Thymus (tissue), 11 donors: Measurements from ENCODE around the gene UBE4A. TPM values are rescaled to one million over a fixed set of nuclear protein-coding genes. Genes with fewer than 3 reads are reported as not detected.

Source experiments
- DNase-seq, 9 donors: peaks; one replicate each; pipeline ENCODE4 v3.0.0-alpha.2; 2013; ENCODE audit warnings: low spot score in 9 of 9, low read depth in 6 of 9, missing footprints in 1 of 9
- H3K27ac ChIP-seq, 2 donors: one replicate each; pipeline ENCODE4 v1.5.1; 2013; ENCODE audit warnings: control low read depth in 1 of 2, low read depth in 1 of 2, low read length in 1 of 2, mild to moderate bottlenecking in 1 of 2, moderate library complexity in 1 of 2
- H3K27me3 ChIP-seq, 2 donors: one replicate each; pipeline ENCODE4 v1.5.1; 2013; ENCODE audit warnings: low read length in 1 of 2; ENCODE audit not compliant: control insufficient read depth in 2 of 2, insufficient read depth in 1 of 2
- H3K36me3 ChIP-seq, 2 donors: one replicate each; pipeline ENCODE4 v1.5.1; 2013; ENCODE audit warnings: low read length in 1 of 2, mild to moderate bottlenecking in 1 of 2, moderate library complexity in 1 of 2; ENCODE audit not compliant: control insufficient read depth in 2 of 2, insufficient read depth in 2 of 2
- H3K4me1 ChIP-seq, 2 donors: one replicate each; pipeline ENCODE4 v1.5.1; 2013; ENCODE audit warnings: low read length in 2 of 2; ENCODE audit not compliant: control insufficient read depth in 2 of 2, insufficient read depth in 2 of 2
- H3K4me3 ChIP-seq, 2 donors: one replicate each; pipeline ENCODE4 v1.5.1; 2013; ENCODE audit warnings: low read length in 2 of 2, control low read depth in 1 of 2, mild to moderate bottlenecking in 1 of 2
- H3K9me3 ChIP-seq, 2 donors: one replicate each; pipeline ENCODE4 v1.5.1; 2013; ENCODE audit warnings: low read length in 1 of 2, mild to moderate bottlenecking in 1 of 2; ENCODE audit not compliant: control insufficient read depth in 2 of 2, insufficient read depth in 1 of 2
- WGBS: extraction: QIAGEN DNeasy Blood & Tissue Kit; methylation state at CpG from one replicate; pipeline ENCODE4 v1.1.7; 2013; 5-methylcytosine and 5-hydroxymethylcytosine counted together
- polyA plus RNA-seq: library from polyadenylated mRNA; stranded (reverse); fragments of 200-250 nt; gene quantifications from one replicate; pipeline ENCODE4 v1.2.3, GENCODE V29; 2013
- total RNA-seq: library from RNA; stranded (reverse); fragments of 120-200 nt; gene quantifications from one replicate; pipeline ENCODE4 v1.2.4, GENCODE V29; 2013
- donor health status: healthy.

UBE4A gene
- total and polyA plus RNA-seq, 2 donors = 22.2 to 40.6 TPM

DNA sequence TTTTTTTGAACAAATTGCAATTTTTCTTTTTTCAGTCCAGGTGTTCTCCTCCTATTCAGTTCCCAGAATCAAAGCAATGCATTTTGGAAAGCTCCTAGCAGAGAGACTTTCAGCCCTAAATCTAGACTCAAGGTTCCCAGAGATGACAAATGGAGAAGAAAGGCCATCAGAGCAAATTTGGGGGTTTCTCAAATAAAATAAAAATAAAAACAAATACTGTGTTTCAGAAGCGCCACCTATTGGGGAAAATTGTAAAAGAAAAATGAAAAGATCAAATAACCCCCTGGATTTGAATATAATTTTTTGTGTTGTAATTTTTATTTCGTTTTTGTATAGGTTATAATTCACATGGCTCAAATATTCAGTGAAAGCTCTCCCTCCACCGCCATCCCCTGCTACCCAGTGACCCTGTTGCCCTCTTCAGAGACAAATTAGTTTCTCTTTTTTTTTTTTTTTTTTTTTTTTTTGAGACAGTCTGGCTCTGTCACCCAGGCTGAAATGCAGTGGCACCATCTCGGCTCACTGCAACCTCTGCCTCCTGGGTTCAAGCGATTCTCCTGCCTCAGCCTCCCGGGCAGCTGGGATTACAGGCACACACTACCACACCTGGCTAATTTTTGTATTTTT, 6.2 kb upstream of the UBE4A start:
- no peak overlapping the region for H3K4me3 ChIP-seq
- peaks cover 2 to 6% of the 10 kb centered on the region in 2 donors for H3K4me1 ChIP-seq
- WGBS = 22% methylated on average over 6 of the region's 6 CpGs
- peak in 3 of 9 donors; percentile 30 to 84 (median 54) for DNase-seq
- H3K9me3 ChIP-seq = peaks cover 0 to 3% of the 10 kb centered on the region in 2 donors
- peak overlapping the region in 1 of 2 donors; percentile 61 for H3K27ac ChIP-seq
- H3K27me3 ChIP-seq = no peaks in the 10 kb centered on the region
- peaks cover 32 to 56% of the 10 kb centered on the region in 2 donors for H3K36me3 ChIP-seq

DNA sequence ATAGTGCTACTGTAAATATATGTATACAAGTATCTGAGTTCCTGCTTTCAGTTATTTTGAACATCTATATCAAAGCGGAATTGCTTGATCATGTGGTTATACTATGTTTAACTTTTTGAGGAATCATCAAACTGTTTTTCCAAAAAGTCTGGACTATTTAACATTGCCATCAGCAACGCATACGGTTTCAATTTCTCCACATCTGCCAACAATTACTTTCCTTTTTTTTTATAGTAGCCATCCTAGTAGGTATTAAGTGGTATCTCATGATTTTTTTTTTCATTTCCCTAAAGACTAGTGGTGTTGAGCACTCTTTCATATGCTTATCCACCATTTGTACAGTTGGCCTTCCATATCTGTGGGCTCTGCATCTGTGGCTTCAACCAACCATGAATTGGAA, 1.3 kb upstream of the UBE4A start:
- 81% methylated on average over 3 of the region's 3 CpGs for WGBS
- no peak overlapping the region for H3K27ac ChIP-seq
- DNase-seq = no peak

DNA sequence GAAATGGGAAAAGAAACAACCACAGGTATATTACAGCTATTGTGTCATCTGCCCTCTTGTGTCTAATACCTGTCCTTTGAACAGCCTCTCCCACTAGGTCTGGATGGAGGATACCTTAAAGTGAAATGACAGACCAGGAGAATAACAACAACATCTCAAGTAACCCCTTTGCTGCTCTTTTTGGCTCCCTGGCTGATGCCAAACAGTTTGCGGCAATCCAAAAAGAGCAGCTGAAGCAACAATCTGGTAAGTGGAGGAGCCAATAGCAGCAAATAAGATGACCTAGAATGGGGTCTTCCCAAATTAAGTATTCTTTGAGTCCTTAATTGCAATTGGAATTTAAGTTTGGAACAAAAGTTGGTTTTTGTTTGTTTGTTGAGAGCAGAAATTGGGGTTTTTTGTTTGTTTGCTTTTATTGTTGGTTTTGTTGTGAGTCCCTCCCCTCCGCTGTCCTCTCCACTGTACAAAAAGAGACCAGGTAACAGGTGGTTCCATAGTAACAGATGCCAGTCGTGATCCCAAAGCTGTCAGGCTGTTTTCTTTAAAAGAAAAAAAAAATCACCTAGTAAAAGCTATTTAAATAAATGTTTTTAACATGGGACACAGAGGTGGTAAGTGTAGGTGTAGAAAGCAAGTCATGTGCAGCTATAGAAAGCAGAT, 5.7 kb downstream of the UBE4A start:
- H3K27me3 ChIP-seq = no peaks in the 10 kb centered on the region
- WGBS = 96% methylated on average over 3 of the region's 3 CpGs
- no peak overlapping the region for H3K4me3 ChIP-seq
- no peak for DNase-seq
- H3K36me3 ChIP-seq = peaks cover 39 to 41% of the 10 kb centered on the region in 2 donors
- no peak overlapping the region for H3K27ac ChIP-seq
- no peaks in the 10 kb centered on the region for H3K9me3 ChIP-seq
- peaks cover 2 to 7% of the 10 kb centered on the region in 2 donors for H3K4me1 ChIP-seq

More for the DNA sequence above, 1.3 kb upstream of the UBE4A start:
- Histone ChIP-seq H3K4me3 (no peak overlapping the region), H3K36me3 (peaks cover 3 to 11% of the 10 kb centered on the region in 2 donors), H3K4me1 (peaks cover 9 to 13% of the 10 kb centered on the region in 2 donors), H3K9me3 (peaks cover 0 to 3% of the 10 kb centered on the region in 2 donors), H3K27me3 (no peaks in the 10 kb centered on the region)

DNA sequence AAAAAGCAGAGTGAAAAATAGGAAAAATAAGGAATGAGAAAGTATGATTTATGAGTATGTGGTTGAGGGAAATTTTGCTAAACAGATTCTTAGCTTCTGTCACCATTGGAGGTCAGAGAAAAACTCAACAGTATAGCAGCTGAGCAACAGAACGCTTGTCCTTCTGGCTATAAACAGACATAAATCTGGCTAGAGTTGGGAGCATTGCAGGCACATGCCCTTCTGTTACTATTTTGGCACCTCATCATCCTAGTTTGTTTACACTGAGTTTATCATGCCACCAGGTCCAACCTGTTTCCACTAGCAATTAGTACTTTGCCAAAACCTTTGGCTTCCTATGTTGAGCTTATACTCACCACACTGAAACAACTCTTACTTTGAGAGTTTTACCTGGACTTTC, 6.9 kb downstream of the UBE4A start:
- Histone ChIP-seq H3K36me3 (peaks cover 48 to 50% of the 10 kb centered on the region in 2 donors), H3K4me1 (no peaks in the 10 kb centered on the region), H3K4me3 (no peak overlapping the region), H3K27ac (no peak overlapping the region), H3K9me3 (no peaks in the 10 kb centered on the region), H3K27me3 (no peaks in the 10 kb centered on the region)
- no peak for DNase-seq
- WGBS = 100% methylated on average over 1 of the region's 1 CpG

DNA sequence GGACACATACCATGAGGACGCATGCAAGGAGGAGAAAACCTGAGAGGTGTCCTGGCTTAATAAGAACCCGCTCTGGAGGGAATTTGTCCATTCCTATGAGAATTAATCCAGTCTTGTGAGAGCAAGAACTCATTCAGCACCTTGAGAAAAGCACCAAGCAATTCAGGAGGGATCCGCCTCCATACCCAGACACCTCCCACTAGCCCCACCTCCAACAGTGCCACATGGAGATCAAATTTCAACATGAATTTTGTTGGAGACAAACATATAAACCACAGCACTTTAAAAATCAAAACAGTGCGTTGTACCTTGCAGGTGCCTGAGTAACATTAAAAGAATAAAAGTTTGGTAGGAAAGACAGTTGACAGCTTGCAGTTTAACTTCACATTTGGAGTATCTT, 11.4 kb downstream of the UBE4A start:
- 97% methylated on average over 4 of the region's 4 CpGs for WGBS
- H3K36me3 ChIP-seq = peaks cover 67 to 81% of the 10 kb centered on the region in 2 donors
- no peak overlapping the region for H3K27ac ChIP-seq
- no peak overlapping the region for H3K4me3 ChIP-seq
- no peaks in the 10 kb centered on the region for H3K27me3 ChIP-seq
- no peaks in the 10 kb centered on the region for H3K9me3 ChIP-seq
- DNase-seq = no peak
- H3K4me1 ChIP-seq = no peaks in the 10 kb centered on the region

DNA sequence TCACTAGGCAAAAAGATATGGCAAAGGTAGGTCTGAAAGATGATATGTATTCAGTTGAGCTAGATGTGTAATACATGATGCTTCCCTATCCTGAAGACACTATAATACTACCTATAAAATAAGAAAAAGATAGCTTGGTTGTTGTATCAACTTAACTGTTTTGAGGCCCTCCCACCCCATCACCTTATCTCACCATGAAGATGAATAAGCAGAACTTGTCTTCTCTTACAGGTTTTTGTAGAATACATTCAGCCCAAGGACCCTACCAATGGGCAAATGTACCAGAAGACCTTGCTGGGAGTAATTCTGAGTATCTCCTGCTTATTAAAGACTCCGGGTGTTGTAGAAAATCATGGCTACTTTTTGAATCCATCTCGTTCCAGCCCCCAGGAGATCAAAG, 13.9 kb downstream of the UBE4A start:
- H3K36me3 ChIP-seq = peaks cover 72 to 94% of the 10 kb centered on the region in 2 donors
- 97% methylated on average over 2 of the region's 2 CpGs for WGBS
- H3K9me3 ChIP-seq = no peaks in the 10 kb centered on the region
- H3K27me3 ChIP-seq = no peaks in the 10 kb centered on the region
- no peaks in the 10 kb centered on the region for H3K4me1 ChIP-seq
- no peak overlapping the region for H3K4me3 ChIP-seq
- DNase-seq = no peak
- no peak overlapping the region for H3K27ac ChIP-seq

DNA sequence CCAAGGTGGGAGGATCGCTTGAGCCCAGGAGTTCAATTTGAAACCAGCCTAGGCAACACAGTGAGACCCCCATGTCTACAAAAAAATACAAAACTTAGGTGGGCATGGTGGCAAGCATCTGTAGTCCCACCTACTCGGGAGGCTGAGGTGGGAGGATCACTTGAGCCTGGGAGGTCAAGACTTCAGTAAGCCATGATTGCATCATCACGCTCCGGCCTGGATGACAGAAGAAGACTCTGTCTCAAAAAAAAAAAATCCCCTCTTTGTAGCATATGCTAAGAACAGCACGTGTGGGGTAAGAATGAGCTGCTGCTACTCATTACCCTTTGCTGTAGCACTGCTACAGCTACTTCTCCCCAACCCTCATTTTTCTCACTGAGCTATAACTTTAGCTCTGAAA, 14.5 kb downstream of the UBE4A start:
- WGBS = 99% methylated on average over 5 of the region's 5 CpGs
- Histone ChIP-seq H3K27ac (no peak overlapping the region), H3K27me3 (no peaks in the 10 kb centered on the region), H3K36me3 (peaks cover 66 to 94% of the 10 kb centered on the region in 2 donors), H3K4me1 (no peaks in the 10 kb centered on the region), H3K9me3 (no peaks in the 10 kb centered on the region), H3K4me3 (no peak overlapping the region)
- DNase-seq = no peak

DNA sequence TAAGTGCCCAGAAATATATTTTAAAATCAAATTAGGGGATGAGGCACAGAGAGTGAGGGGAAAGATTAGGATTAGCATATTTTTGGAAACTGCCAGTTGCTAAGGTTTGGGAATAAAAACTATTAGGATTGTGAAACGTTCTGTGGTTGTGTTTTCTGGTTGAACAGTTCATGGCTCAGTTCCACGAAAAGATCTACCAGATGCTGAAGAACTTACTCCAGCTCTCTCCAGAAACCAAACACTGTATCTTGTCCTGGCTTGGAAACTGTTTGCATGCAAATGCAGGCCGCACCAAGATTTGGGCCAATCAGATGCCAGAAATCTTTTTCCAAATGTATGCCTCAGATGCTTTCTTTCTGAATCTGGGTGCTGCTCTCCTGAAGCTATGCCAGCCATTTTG, 15.3 kb downstream of the UBE4A start:
- 95% methylated on average over 3 of the region's 3 CpGs for WGBS
- Histone ChIP-seq H3K4me3 (no peak overlapping the region), H3K4me1 (no peaks in the 10 kb centered on the region), H3K9me3 (no peaks in the 10 kb centered on the region), H3K36me3 (peaks cover 64 to 94% of the 10 kb centered on the region in 2 donors), H3K27me3 (no peaks in the 10 kb centered on the region), H3K27ac (no peak overlapping the region)
- DNase-seq = no peak

DNA sequence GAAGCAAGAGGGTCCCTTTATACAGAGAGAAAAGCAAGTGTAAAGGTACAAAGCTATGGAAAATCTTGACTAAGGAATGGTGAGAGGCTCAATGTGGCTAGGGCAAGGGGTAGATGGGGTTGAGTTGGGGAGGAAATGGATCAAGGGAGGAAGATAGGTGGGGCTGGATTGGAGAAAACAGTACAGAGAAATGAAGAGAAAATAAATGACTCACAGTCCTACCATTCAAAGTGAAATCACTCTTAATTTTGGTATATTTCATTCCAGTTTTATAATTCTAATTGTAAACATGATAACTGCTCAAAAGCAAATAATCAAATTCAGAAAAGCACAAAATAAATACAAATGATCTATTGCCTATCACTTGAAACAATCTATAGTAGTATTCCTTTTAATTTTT, 16.6 kb downstream of the UBE4A start:
- Histone ChIP-seq H3K9me3 (no peaks in the 10 kb centered on the region), H3K4me3 (no peak overlapping the region), H3K36me3 (peaks cover 64 to 95% of the 10 kb centered on the region in 2 donors), H3K4me1 (no peaks in the 10 kb centered on the region), H3K27me3 (no peaks in the 10 kb centered on the region), H3K27ac (no peak overlapping the region)
- DNase-seq = no peak
